Neural cell (in vitro differentiated cells): ENCODE measurements around the gene PTPRG. TPM values are rescaled to one million over a fixed set of nuclear protein-coding genes. Genes with fewer than 3 reads are reported as not detected.
A peak's percentile ranks its signal among the peaks of the same experiment; 100 is the strongest.

Source experiments
- H2AFZ ChIP-seq: fragments of 200-600, 300-800 bp; sonication (generic), shearing (Covaris generic); 2 replicates; pipeline ENCODE4 v1.6.0; 2014; ENCODE audit warnings: low read depth, mild to moderate bottlenecking, antibody characterized with exemption, low read length, moderate library complexity
- H3F3A ChIP-seq: fragments of 200-600 bp; shearing (Covaris generic); 2 replicates; pipeline ENCODE4 v1.6.1; 2016; ENCODE audit warnings: mild to moderate bottlenecking, moderate library complexity, mixed read lengths, antibody characterized with exemption, low read length; ENCODE audit not compliant: insufficient read depth, poor library complexity, severe bottlenecking
- H3K27ac ChIP-seq: fragments of 200-600, 300-800 bp; sonication (generic), shearing (Covaris generic); 2 replicates; pipeline ENCODE4 v1.5.1; 2014; ENCODE audit warnings: mild to moderate bottlenecking, low read length, moderate library complexity
- H3K27me3 ChIP-seq: fragments of 300-800, 200-600 bp; sonication (generic), shearing (Covaris generic); 2 replicates; pipeline ENCODE4 v1.6.0; 2014; ENCODE audit warnings: mild to moderate bottlenecking, low read depth, low read length, moderate library complexity; ENCODE audit not compliant: insufficient read depth
- H3K36me3 ChIP-seq: fragments of 300-800, 200-600 bp; sonication (generic), shearing (Covaris generic); 2 replicates; pipeline ENCODE4 v1.5.1; 2014; ENCODE audit warnings: mild to moderate bottlenecking, antibody characterized with exemption, low read length, moderate library complexity; ENCODE audit not compliant: insufficient read depth
- H3K4me2 ChIP-seq: fragments of 300-800, 200-600 bp; sonication (generic), shearing (Covaris generic); 2 replicates; pipeline ENCODE4 v1.6.0; 2014; ENCODE audit warnings: mild to moderate bottlenecking, low read length
- H3K4me3 ChIP-seq: fragments of 300-800, 200-600 bp; sonication (generic), shearing (Covaris generic); 2 replicates; pipeline ENCODE4 v1.5.1; 2014; ENCODE audit warnings: mild to moderate bottlenecking, low read length, moderate library complexity
- H3K79me2 ChIP-seq: fragments of 200-600 bp; shearing (Covaris generic); replicated peaks from 2 replicates; pipeline ENCODE4 v1.6.0; 2014; ENCODE audit warnings: mild to moderate bottlenecking, low read length, moderate library complexity; ENCODE audit not compliant: insufficient read depth
- H3K9ac ChIP-seq: fragments of 300-800, 200-600 bp; sonication (generic), shearing (Covaris generic); 2 replicates; pipeline ENCODE4 v1.6.1; 2016; ENCODE audit warnings: mild to moderate bottlenecking, low read length, mixed read lengths
- H3K9me2 ChIP-seq: fragments of 200-600 bp; shearing (Covaris generic); 2 replicates; pipeline ENCODE4 v1.6.1; 2016; ENCODE audit warnings: mild to moderate bottlenecking, low read length, mixed read lengths; ENCODE audit not compliant: insufficient read depth
- H3K9me3 ChIP-seq: fragments of 200-600, 300-800 bp; sonication (generic), shearing (Covaris generic); 2 replicates; pipeline ENCODE4 v1.6.1; 2016; ENCODE audit warnings: mild to moderate bottlenecking, mixed run types, low read length, moderate library complexity, mixed read lengths
- H4K20me1 ChIP-seq: fragments of 200-600 bp; shearing (Covaris generic); 2 replicates; pipeline ENCODE4 v1.6.1; 2016; ENCODE audit warnings: mild to moderate bottlenecking, mixed run types; ENCODE audit not compliant: insufficient read depth
- CTCF ChIP-seq: fragments of 450-650 bp; IDR thresholded peaks from 2 replicates; pipeline ENCODE4 v1.5.1; 2014; ENCODE audit warnings: antibody characterized with exemption, mild to moderate bottlenecking, moderate library complexity; ENCODE audit not compliant: poor library complexity, severe bottlenecking
- EP300 ChIP-seq: fragments of 450-650 bp; conservative IDR thresholded peaks from 2 replicates; pipeline ENCODE4 v1.6.1; 2014; ENCODE audit warnings: antibody characterized with exemption, mild to moderate bottlenecking, moderate library complexity; ENCODE audit not compliant: poor library complexity, severe bottlenecking
- EZH2 ChIP-seq: fragments of 200-600, 300-800 bp; shearing (Covaris generic), sonication (generic); IDR thresholded peaks from 2 replicates; pipeline ENCODE4 v1.6.1; 2014; ENCODE audit warnings: antibody characterized with exemption, low read length, borderline replicate concordance, mild to moderate bottlenecking; ENCODE audit not compliant: insufficient read depth, poor library complexity, severe bottlenecking
- MXI1 ChIP-seq: fragments of 450-650 bp; conservative IDR thresholded peaks from 2 replicates; pipeline ENCODE4 v1.6.1; 2014; ENCODE audit warnings: antibody characterized with exemption, mild to moderate bottlenecking; ENCODE audit not compliant: poor library complexity, severe bottlenecking
- POLR2AphosphoS5 ChIP-seq: IDR thresholded peaks from 2 replicates; pipeline ENCODE4 v1.6.1; 2012
- RAD21 ChIP-seq: fragments of 450-650 bp; conservative IDR thresholded peaks from 2 replicates; pipeline ENCODE4 v1.6.1; 2014; ENCODE audit warnings: antibody characterized with exemption, mild to moderate bottlenecking, moderate library complexity
- REST ChIP-seq: IDR thresholded peaks from 2 replicates; pipeline ENCODE4 v1.6.1; 2012; ENCODE audit warnings: borderline replicate concordance
- SMC3 ChIP-seq: fragments of 450-650 bp; conservative IDR thresholded peaks from 2 replicates; pipeline ENCODE4 v1.6.1; 2014; ENCODE audit warnings: antibody characterized with exemption, mild to moderate bottlenecking, moderate library complexity; ENCODE audit not compliant: poor library complexity
- TAF1 ChIP-seq: IDR thresholded peaks from 2 replicates; pipeline ENCODE4 v1.6.1; 2012; ENCODE audit warnings: low read depth
- polyA plus RNA-seq: library from polyadenylated mRNA; depleted of rRNA; stranded (reverse); fragments of >200 nt; gene quantifications from 2 replicates; pipeline ENCODE4 v1.2.3, GENCODE V29; 2014

PTPRG gene
- polyA plus RNA-seq, 1 donor from 2014 or later, result 33.1 TPM

GRCh38 chr3:61520966-61521628 is 40.3 kb upstream of the PTPRG start:
- Histone ChIP-seq H3K4me2 (no peak overlapping the region), H3F3A (no peaks in the 10 kb centered on the region), H3K27me3 (no peaks in the 10 kb centered on the region), H3K36me3 (no peaks in the 10 kb centered on the region), H2AFZ (no peak overlapping the region), H3K9me3 (no peaks in the 10 kb centered on the region), H3K9ac (no peak overlapping the region), H3K9me2 (no peaks in the 10 kb centered on the region), H3K4me3 (no peak overlapping the region), H3K79me2 (no peaks in the 10 kb centered on the region), H3K27ac (no peak overlapping the region), H4K20me1 (no peaks in the 10 kb centered on the region)
- TF ChIP-seq EP300 (no peak), POLR2AphosphoS5 (no peak), TAF1 (no peak), MXI1 (no peak), REST (no peak)

- H3K27ac ChIP-seq, result peak overlapping the region; percentile 18
- H4K20me1 ChIP-seq, result no peaks in the 10 kb centered on the region
- H3K4me2 ChIP-seq, result no peak overlapping the region
- no peaks in the 10 kb centered on the region for H3F3A ChIP-seq
- H3K9me3 ChIP-seq, result no peaks in the 10 kb centered on the region
- H3K9me2 ChIP-seq, result no peaks in the 10 kb centered on the region
- no peaks in the 10 kb centered on the region for H3K27me3 ChIP-seq
- H3K36me3 ChIP-seq, result no peaks in the 10 kb centered on the region
- H3K79me2 ChIP-seq, result no peaks in the 10 kb centered on the region
- no peak for TF ChIP-seq EP300
- no peak for TF ChIP-seq REST
- no peak for TF ChIP-seq CTCF
- no peak for TF ChIP-seq TAF1
- no peak for TF ChIP-seq SMC3
- no peak for TF ChIP-seq POLR2AphosphoS5
- no peak for TF ChIP-seq EZH2
- TF ChIP-seq MXI1, result no peak
- TF ChIP-seq RAD21, result no peak
- no peak overlapping the region for H3K4me3 ChIP-seq
- no peak overlapping the region for H3K9ac ChIP-seq
- no peak overlapping the region for H2AFZ ChIP-seq
Observed at GRCh38 chr3:61522060-61522459, 39.3 kb upstream of the PTPRG start.
